ENCODE data around the gene DOK7.

The DOK7 gene

DNA sequence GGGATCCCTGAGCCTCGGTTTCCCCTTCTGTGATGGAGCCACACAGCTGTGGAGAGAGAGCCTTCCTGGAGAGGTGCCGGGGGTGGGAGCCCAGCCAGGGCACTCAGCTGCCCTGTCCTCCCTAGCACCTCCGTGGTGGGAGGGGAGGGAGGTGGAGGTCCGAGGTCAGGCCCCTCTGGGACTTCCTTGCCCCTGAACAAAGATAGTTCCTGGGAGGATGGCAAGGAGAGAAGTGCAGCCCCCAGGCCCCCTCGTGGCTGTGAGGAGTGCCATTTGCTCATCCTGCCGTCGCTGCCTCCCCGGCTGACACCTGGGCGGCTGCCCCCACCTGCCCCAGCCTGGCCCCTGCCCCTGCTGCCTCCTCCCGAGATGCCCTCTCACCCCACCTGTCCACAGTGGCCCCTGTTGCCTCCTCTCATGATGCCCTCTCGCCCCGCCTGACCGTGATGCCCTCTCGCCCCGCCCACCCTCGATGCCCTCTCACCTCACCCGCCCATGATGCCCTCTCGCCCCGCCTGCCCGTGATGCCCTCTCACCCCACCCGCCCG is 12.7 kb downstream of the DOK7 start:
- DNase-seq (ENCODE audit: low spot score): no peak

- DNase-seq (ENCODE audit: low spot score): no peak
Observed at GRCh38 chr4:3476341-3476747, 13.2 kb downstream of the DOK7 start.

DNA sequence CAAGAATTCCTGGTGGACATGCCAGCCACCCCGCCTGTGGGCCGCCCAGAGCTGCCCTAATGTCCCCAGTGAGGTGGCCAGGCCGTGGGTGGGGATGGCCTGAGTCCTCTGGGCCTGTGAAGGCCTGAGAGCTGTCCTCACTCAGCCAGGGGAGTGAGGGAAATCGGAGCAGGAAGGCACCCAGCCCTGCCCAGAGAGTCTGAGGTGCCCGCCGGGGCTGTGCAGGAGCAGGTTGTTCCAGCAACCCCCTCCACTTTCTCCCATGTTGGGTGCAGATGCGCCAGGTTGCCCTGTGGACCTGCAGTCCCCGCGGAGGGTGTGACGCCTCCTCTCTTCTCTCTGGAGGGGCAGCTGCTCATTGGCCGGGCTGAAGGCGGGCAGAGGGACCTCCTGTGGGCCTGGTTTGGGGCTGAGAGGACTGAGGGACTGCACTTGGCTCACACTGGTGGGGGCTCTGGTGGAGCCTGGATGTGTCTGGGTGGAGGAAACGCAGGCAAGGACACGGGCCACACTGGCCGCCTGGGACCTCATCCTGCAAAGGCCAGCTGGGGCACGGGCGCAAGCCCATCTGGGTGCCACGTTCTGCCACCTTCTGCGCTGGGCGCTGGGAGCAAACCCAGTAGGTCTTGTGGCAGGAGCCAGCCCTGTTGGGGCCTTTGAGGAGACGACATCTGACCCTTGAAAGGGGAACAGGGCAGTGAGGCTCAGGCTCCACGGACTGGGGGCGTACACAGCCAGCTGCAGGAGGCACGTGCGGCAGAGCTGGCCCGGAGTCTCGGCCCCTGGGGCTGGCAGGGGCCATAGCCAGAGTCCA is 14.0 kb downstream of the DOK7 start:
- no peak for DNase-seq (ENCODE audit: low spot score)

- no peak for DNase-seq (ENCODE audit: low spot score)
Observed at GRCh38 chr4:3477750-3478430, 14.8 kb downstream of the DOK7 start.

GRCh38 chr4:3478446-3479357 is 15.6 kb downstream of the DOK7 start:
- no peak for DNase-seq (ENCODE audit: low spot score)

DNA sequence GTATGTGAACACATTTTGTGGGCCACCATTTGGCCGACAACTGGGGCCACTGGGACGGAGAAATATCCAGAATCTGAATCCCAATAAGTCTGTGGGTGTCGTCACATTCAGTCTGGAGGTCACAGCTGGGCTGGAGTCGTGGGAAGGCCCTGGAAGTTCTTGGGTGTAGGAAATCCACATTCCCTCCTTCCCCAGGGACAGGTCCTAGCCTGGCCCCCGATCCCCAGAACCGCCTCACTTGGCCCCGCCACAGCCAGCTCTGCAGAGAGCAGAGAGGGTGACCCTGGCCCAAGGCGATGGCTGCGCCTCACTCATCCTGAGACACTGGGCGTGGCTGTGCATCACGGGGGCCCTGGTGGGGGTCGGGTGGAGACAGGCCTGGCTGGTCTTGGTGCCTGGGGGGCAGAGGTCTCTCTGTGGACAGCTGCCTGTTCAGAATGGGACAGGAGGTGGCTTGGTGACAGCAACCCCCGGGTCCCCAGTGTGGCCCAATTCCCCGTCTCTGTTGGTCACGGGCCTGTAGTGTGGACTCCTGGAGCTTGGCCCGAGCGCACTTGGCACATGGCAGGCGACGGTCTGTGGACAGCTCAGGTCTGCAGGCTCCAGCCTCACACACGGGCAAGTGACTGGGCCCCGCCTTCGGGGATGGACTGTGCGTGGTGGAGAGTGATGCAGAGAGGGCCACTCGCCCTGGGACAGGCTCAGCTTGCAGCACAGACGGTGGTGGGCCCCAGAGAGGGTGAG is 16.4 kb downstream of the DOK7 start:
- no peak for DNase-seq (ENCODE audit: low spot score)

GRCh38 chr4:3480528-3481112 is 17.5 kb downstream of the DOK7 start:
- peak; percentile 90 for DNase-seq (ENCODE audit: low spot score)

DNA sequence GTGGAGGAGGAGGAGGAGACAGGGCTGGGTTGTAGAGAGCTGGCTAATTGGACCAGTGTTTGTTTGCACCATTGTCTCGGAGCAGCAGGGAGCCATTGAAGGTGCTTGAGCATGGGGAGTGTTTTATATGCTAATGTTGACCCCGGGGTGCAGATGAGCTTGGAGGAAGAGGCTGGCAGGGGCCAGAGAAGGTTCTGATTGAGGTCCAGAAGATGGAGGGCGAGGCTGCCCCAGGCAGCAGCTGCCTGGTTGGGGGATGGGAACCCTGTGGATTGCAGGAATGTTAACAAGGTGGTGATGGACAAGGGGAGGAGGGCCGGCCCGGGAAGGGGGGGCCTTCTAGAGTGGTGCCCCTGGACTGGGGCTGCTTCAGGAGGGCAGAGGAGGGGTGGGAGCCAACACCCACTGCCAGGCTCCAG is 18.0 kb downstream of the DOK7 start:
- DNase-seq (ENCODE audit: low spot score): no peak

GRCh38 chr4:3481783-3482393 is 18.8 kb downstream of the DOK7 start:
- no peak for DNase-seq (ENCODE audit: low spot score)

DNA sequence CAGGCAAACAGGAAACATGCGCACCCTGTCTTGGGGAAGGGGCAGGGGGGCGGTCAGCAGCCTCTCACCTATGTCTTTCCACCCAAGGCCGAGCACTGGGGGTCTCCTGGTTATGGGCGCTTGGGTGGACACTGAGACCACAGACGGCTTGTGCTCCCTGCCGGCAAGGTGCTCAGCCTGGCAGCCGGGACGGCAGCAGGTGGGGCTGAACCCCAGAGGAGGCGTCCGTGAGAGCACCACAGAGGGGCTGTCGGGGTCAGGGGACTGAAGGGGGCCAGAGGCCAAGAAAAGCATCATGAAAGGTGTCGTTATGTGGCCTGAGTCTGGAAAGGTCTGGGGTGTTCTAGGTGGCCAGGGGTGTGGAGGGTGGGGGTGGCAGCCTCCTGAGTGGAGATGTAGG is 19.6 kb downstream of the DOK7 start:
- no peak for DNase-seq (ENCODE audit: low spot score)

DNA sequence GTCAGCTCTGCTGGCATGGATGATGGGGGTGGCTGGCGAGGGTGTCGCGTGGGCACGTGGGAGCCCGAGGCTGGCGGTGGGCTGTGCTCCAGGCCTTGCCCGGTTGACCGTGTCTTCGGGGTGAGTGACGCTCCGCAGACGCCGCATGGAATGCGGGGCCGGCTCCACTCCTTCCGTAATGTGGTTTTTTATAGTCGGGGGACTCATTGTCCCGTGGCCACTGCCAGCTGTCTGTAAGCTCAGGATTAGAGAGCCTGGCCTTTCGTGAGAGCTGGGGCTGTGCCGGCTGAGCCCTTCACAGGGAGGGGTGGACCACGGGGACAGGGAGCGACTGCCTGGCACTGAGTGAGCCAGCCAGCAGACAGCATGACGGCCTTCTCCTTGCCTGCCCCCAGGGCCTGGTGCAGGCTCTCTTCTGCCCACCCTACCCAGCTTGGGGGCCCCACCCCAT is 20.4 kb downstream of the DOK7 start:
- no peak for DNase-seq (ENCODE audit: low spot score)

DNA sequence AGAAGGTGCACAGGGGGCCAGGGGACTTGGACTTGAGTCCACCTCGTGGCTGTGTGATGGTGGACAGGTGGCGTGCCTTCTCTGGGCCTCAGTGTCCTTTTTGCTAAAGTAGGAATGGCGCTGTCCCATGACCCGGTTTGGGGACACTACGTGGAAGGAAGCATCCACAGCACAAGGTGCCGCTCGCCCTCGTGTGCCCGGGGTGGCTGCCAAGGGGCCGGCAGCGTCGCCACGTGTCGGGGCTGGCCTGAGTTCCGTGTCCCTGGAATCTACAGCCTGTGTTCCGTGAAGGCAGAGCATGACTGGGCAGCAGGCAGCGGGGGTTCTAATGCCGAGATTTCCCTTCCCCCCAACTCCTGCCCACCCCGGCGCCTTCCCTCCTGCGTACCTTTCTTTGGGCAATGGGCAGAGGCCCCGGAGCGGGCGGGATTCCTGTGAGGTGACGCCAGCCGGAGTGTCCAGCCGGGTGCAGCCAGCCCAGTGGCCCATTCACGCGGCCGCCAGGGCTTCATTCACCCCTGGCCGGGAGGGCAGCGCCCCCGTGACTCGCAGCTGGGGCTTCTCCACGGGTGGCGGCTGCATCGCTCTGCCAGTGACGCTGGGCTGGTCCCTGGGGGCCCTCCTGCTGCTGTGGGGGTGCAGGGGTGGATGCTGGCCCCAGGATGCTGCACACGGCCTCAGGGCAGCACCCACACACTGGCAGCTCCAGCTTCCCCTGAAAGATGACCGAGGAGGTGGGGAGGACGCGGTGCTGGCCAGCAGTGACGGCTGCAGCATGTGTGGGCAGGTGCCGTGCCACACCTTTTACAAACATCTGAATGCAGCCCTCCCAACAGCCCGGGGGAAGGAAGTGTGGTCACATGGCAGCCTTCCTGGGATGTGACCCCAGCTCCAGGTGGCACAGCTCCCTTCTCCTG is 21.2 kb downstream of the DOK7 start:
- no peak for DNase-seq (ENCODE audit: low spot score)

- no peak for DNase-seq (ENCODE audit: low spot score)
Observed at GRCh38 chr4:3485011-3485791, 22.1 kb downstream of the DOK7 start.

DNA sequence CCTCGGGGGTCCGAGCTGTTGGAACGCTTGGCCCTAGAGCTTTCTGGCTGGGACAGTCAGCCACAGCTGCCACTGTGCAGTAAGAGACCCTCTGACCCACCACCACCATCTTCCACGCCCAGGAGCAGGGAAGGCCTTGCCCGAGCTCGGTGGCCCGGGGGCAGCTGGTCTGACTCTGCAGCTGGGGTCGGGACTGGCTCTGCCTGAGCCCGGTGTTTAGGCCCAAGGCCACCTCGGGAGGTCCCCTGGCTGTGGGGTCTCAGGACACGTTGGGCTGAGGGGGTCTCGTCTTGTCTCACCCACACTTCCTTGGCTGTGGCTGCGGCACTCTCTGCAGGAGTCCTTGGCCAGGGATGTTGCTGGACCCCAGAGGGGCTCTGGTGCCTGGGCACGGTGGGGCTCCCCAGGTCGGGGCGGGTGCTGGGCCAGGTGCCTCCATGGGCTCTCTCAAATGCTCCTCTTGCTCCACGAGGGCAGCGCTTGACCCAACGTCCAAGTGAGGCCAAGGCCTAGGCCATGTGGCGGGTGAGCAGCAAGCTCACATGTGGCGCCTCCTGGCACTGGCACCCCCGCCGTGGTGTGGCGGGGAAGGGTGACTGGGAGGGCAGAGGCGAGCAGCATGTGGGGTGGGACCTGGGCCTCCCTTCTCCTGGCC is 22.9 kb downstream of the DOK7 start:
- DNase-seq (ENCODE audit: low spot score): no peak

GRCh38 chr4:3486541-3487540 is 23.7 kb downstream of the DOK7 start:
- DNase-seq (ENCODE audit: low spot score): no peak

DNA sequence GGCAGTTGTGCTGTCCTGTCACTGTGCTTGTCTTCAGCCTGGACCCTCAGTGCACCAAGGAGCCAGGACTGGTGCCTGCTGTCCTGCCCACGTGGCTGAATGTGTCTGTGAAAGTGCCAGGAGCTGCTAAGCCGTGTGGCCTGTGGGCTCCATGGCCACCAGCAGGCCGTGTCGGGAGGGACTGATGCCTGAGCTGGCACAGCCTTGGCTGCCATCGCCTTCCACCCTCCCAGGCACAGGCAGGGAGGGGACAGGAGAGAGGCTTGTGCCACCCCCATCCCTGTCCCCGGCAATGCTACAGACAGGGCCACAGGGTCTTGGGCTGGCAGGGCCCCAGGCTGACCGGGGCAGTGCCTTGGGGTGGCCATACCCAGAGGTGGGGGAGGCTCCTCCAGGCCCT is 24.8 kb downstream of the DOK7 start:
- DNase-seq (ENCODE audit: low spot score): no peak

DNA sequence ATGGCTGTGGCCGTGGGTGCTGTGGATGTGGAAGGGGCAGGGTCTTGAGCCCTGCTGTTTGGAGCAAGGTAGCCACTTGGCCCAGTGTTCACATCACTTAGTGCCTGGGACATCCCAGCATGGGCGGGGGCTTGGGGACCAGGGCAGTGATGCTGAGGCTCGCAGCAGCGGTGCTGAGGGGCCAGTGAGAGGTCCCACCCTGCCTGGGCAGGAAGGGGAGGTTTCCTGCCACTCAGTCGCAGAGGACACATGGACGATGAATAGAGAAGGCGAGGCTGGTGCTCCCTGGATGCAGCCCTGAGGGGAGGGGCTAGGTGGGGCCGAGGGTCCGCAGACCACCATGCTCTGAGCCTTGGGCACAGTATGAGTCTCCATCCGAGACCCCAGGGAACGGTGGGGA is 25.7 kb downstream of the DOK7 start:
- no peak for DNase-seq (ENCODE audit: low spot score)
